B cell (primary cell): ENCODE measurements around the gene SEMA4D. TPM values are rescaled to one million over a fixed set of nuclear protein-coding genes. Genes with fewer than 3 reads are reported as not detected.

Experiments
- ATAC-seq: fragments of 200-7000 bp; cut with Tn5 transposase; one replicate; pipeline ENCODE4 v1.10.0; 2021; ENCODE audit warnings: low read depth, mild to moderate bottlenecking, moderate number of reproducible peaks, moderate library complexity
- CTCF ChIA-PET: fragments of 350-600 bp; sonication (Branson Sonifier 250); formaldehyde crosslinking; loops from one replicate; lab custom pipeline; 2021; ENCODE audit warnings: antibody characterized with exemption, inconsistent platforms; lab: Charles Lee
- POLR2A ChIA-PET: fragments of 350-600 bp; sonication (Branson Sonifier 250); formaldehyde crosslinking; loops from one replicate; lab custom pipeline; 2021; ENCODE audit warnings: antibody characterized with exemption; lab: Charles Lee
- DNase-seq: peaks from one replicate; pipeline ENCODE4 v3.0.0; 2013
- H2AFZ ChIP-seq: 2 replicates; pipeline ENCODE4 v1.6.1; 2012; ENCODE audit warnings: mild to moderate bottlenecking, low read depth, low read length; ENCODE audit not compliant: insufficient read depth, poor library complexity, severe bottlenecking
- H3K27ac ChIP-seq, 2 donors: 1 replicate in 1 of 2; 2 replicates in 1 of 2; pipeline ENCODE4 v1.5.1; 2012 to 2013; ENCODE audit warnings: low read length in 2 of 2, mild to moderate bottlenecking in 2 of 2, moderate library complexity in 1 of 2
- H3K27me3 ChIP-seq, 4 experiments: fragments of 200-600 bp in 1 of 4; sonication (generic) in 1 of 4; replicated peaks in 1 of 4; 1 replicate in 2 of 4; 2 replicates in 2 of 4; pipeline versions ENCODE4 v1.6.1 to v1.7.0; 2013 to 2016; ENCODE audit warnings: low read length in 3 of 4, mild to moderate bottlenecking in 2 of 4, mixed read lengths in 1 of 4, moderate library complexity in 1 of 4; ENCODE audit not compliant: insufficient read depth in 4 of 4, control insufficient read depth in 3 of 4; ENCODE audit errors: control extremely low read depth in 1 of 4
- H3K36me3 ChIP-seq, 2 experiments: replicated peaks in 1 of 2; 1 replicate in 1 of 2; 2 replicates in 1 of 2; pipeline versions ENCODE4 v1.6.1 to v1.7.1; 2013; ENCODE audit warnings: low read length in 1 of 2; ENCODE audit not compliant: insufficient read depth in 2 of 2, control insufficient read depth in 1 of 2; ENCODE audit errors: control extremely low read depth in 1 of 2, extremely low read depth in 1 of 2
- H3K4me1 ChIP-seq, 2 donors: fragments of 200-600 bp in 1 of 2; sonication (generic) in 1 of 2; 1 replicate in 1 of 2; 2 replicates in 1 of 2; pipeline versions ENCODE4 v1.5.1 to v1.6.1; 2013 to 2017; ENCODE audit warnings: low read length in 2 of 2; ENCODE audit not compliant: control insufficient read depth in 2 of 2, insufficient read depth in 2 of 2
- H3K4me2 ChIP-seq: replicated peaks from 2 replicates; pipeline ENCODE3; 2012; ENCODE audit warnings: mild to moderate bottlenecking, low read depth, low read length; ENCODE audit not compliant: poor library complexity, severe bottlenecking
- H3K4me3 ChIP-seq, 5 experiments: fragments of 200-600 bp in 1 of 5; sonication (generic) in 1 of 5; 1 replicate in 3 of 5; 2 replicates in 2 of 5; pipeline versions ENCODE4 v1.5.1 to v1.7.0; 2011 to 2016; ENCODE audit warnings: low read length in 4 of 5, mild to moderate bottlenecking in 4 of 5, low read depth in 2 of 5, control low read depth in 1 of 5, moderate library complexity in 1 of 5; ENCODE audit not compliant: insufficient read depth in 1 of 5; ENCODE audit errors: control extremely low read depth in 1 of 5, extremely low read depth in 1 of 5
- H3K79me2 ChIP-seq: fragments of 200-600 bp; sonication (generic); one replicate; pipeline ENCODE4 v1.6.0; 2016; ENCODE audit warnings: low read length; ENCODE audit not compliant: control insufficient read depth, insufficient read depth
- H3K9ac ChIP-seq: fragments of 200-600 bp; sonication (generic); 2 replicates; pipeline ENCODE4 v1.6.1; 2017; ENCODE audit warnings: mild to moderate bottlenecking, low read length, moderate library complexity
- H3K9me3 ChIP-seq, 3 donors: one replicate each; pipeline versions ENCODE4 v1.6.1 to v1.7.1; 2013; ENCODE audit warnings: low read length in 2 of 3; ENCODE audit not compliant: control insufficient read depth in 2 of 3, insufficient read depth in 1 of 3; ENCODE audit errors: control extremely low read depth in 1 of 3
- H4K20me1 ChIP-seq: 2 replicates; pipeline ENCODE4 v1.6.0; 2012; ENCODE audit warnings: mild to moderate bottlenecking, low read length; ENCODE audit not compliant: insufficient read depth, control insufficient read depth, poor library complexity, severe bottlenecking
- H3K27ac Mint-ChIP-seq: one replicate; pipeline ENCODE4 v1.8.0; 2021; ENCODE audit warnings: mixed read lengths
- H3K27me3 Mint-ChIP-seq: one replicate; pipeline ENCODE4 v1.8.0; 2021; ENCODE audit warnings: mixed read lengths
- H3K4me1 Mint-ChIP-seq: one replicate; pipeline ENCODE4 v1.8.0; 2021; ENCODE audit warnings: mixed read lengths
- H3K4me3 Mint-ChIP-seq: one replicate; pipeline ENCODE4 v1.8.0; 2021; ENCODE audit warnings: mixed read lengths
- H3K9me3 Mint-ChIP-seq: one replicate; pipeline ENCODE4 v1.8.0; 2022; ENCODE audit warnings: mixed read lengths; ENCODE audit not compliant: insufficient read depth
- CTCF ChIP-seq: fragments of 200-600 bp; IDR thresholded peaks from one replicate; pipeline ENCODE4 v1.8.0; 2022; ENCODE audit warnings: antibody characterized with exemption, mild to moderate bottlenecking
- EZH2 ChIP-seq: IDR thresholded peaks from 2 replicates; pipeline ENCODE4 v1.6.1; 2012; ENCODE audit warnings: borderline replicate concordance, low read depth, mild to moderate bottlenecking, moderate library complexity, low read length; ENCODE audit not compliant: insufficient read depth, poor library complexity, severe bottlenecking
- WGBS: methylation state at CpG from one replicate; pipeline ENCODE4 v1.1.5; 2013; ENCODE audit warnings: missing lambda C conversion rate; ENCODE audit not compliant: insufficient coverage; 5-methylcytosine and 5-hydroxymethylcytosine counted together
- intact Hi-C: fragments of 100-400 bp; cut with micrococcal nuclease; formaldehyde crosslinking; loops from one replicate; pipeline ENCODE4 v1.10.0; 2022
- polyA plus RNA-seq: library from polyadenylated mRNA; depleted of rRNA; stranded (reverse); fragments of >200 nt; gene quantifications from 2 replicates; pipeline ENCODE4 v1.2.3, GENCODE V29; 2012
- total RNA-seq, 2 donors: library from RNA; stranded (reverse); fragments of 120-200 nt in 1 of 2; gene quantifications; 1 replicate in 1 of 2; 2 replicates in 1 of 2; pipeline versions ENCODE4 v1.2.3 to v1.2.4, GENCODE V29; 2013 to 2022

Gene SEMA4D
- total and polyA plus RNA-seq, 2 donors (not counting 1 experiment from before 2014, with no cell fraction given) = 53.6 to 231 TPM

DNA sequence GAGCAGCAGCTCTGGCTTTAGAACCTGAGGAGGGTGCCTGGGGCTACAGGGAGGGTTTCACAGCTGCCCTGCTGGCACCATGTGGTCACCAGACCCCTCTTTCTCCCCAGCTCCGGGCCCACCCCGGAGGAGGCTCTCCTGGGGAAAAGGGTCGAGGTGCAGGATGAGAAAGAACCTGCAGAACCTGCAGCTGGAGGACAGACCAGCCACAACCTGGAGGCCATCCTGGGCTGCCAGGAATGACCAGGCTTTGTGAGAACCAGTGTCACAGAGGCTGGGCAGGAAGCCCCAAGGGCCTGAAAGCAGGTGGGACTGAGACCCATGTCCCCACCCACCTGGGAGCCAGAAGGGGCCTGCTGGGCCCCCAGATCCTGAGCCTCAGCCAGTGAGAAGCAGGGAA lies 23.0 kb downstream of the SEMA4D start:
- POLR2A ChIA-PET = interaction anchor here (0.8 kb wide), 1 partner anchor 66 kb away, joined by 3 read pairs; no protein-coding TSS in a partner anchor
- TF ChIP-seq EZH2 = no peak
- TF ChIP-seq CTCF = no peak
- H3K4me1 Mint-ChIP-seq = peaks cover 75% of the 10 kb centered on the region
- intact Hi-C loops = no loop called here
- Histone ChIP-seq H3K27ac (no peak overlapping the region), H3K36me3 (peaks cover 5 to 34% of the 10 kb centered on the region in 2 experiments), H3K4me3 (no peak overlapping the region), H3K4me2 (no peak overlapping the region), H3K9ac (no peak overlapping the region), H2AFZ (no peak overlapping the region), H3K27me3 (no peaks in the 10 kb centered on the region), H3K79me2 (peaks cover 96% of the 10 kb centered on the region), H3K4me1 (peaks cover 39 to 40% of the 10 kb centered on the region in 2 donors), H4K20me1 (peaks cover 55% of the 10 kb centered on the region), H3K9me3 (peaks cover 0 to 5% (median 0%) of the 10 kb centered on the region in 3 donors)
- no peaks in the 10 kb centered on the region for H3K27me3 Mint-ChIP-seq
- H3K9me3 Mint-ChIP-seq = no peaks in the 10 kb centered on the region
- ATAC-seq (no peak), DNase-seq (no peak)
- no peak overlapping the region for H3K4me3 Mint-ChIP-seq
- no peak overlapping the region for H3K27ac Mint-ChIP-seq
- CTCF ChIA-PET = interaction anchor here (2.7 kb wide), 1 partner anchor 74 kb away, joined by 8 read pairs; no protein-coding TSS in a partner anchor
- WGBS = 100% methylated on average over 1 of the region's 3 CpGs

DNA sequence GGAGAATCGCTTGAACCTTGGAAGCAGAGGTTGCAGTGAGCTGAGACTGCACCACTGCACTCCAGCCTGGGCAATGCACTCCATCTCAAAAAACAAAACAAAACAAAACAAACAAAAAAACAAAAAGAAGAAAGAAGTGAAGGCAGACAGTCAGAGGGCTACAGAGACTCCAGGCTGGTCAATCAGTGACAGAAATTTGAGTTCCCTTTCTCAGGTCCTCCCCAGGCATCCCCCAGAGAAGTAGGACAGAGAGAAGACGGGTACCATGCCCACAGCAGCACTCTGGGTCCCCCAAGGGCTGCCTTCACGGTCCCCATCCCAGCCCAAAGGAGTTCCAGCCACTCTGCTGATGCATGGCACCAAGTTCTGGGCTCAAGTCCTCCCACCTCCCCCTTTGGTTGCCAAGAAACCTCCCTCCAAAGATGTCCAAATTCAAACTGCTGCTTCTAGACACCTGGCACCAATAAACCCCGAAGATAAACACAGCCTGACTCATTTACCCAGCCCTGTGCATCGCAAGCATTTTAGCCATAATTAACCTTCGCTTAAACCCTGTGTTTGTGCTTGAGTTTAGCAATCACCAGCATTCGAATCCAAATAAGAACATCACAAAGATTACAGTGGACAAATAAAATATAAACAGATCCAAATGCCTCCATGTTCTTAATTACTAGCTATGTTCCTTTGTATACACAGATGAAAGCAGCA lies 24.0 kb downstream of the SEMA4D start:
- no peak overlapping the region for H3K4me2 ChIP-seq
- H3K4me1 Mint-ChIP-seq = peaks cover 78% of the 10 kb centered on the region
- peaks cover 46 to 49% of the 10 kb centered on the region in 2 donors for H3K4me1 ChIP-seq
- H3K9me3 Mint-ChIP-seq = no peaks in the 10 kb centered on the region
- ATAC-seq = no peak
- CTCF ChIA-PET = interaction anchor here (1.2 to 2.7 kb wide), 2 partner anchors 45 to 75 kb away, joined by 3 to 8 read pairs; no protein-coding TSS in a partner anchor
- H3K36me3 ChIP-seq = peaks cover 3 to 29% of the 10 kb centered on the region in 2 experiments
- H3K9ac ChIP-seq = no peak overlapping the region
- no peak overlapping the region for H3K4me3 ChIP-seq
- POLR2A ChIA-PET = interaction anchor here (0.8 kb wide), 1 partner anchor 65 kb away, joined by 3 read pairs; no protein-coding TSS in a partner anchor
- peaks cover 0 to 2% (median 0%) of the 10 kb centered on the region in 3 donors for H3K9me3 ChIP-seq
- no peak overlapping the region for H3K4me3 Mint-ChIP-seq
- DNase-seq = no peak
- H3K79me2 ChIP-seq = peaks cover 99% of the 10 kb centered on the region
- 76% methylated on average over 3 of the region's 7 CpGs for WGBS
- H2AFZ ChIP-seq = no peak overlapping the region
- no peaks in the 10 kb centered on the region for H3K27me3 ChIP-seq
- no peak for TF ChIP-seq CTCF
- no peak for TF ChIP-seq EZH2
- peak overlapping the region; percentile 65 for H3K27ac Mint-ChIP-seq
- no peak overlapping the region for H3K27ac ChIP-seq
- intact Hi-C loops = no loop called here
- no peaks in the 10 kb centered on the region for H3K27me3 Mint-ChIP-seq
- H4K20me1 ChIP-seq = peaks cover 50% of the 10 kb centered on the region
